Smooth muscle cell (in vitro differentiated cells): Measurements from ENCODE around the gene STXBP5. TPM values are rescaled to one million over a fixed set of nuclear protein-coding genes. Genes with fewer than 3 reads are reported as not detected.

Experiments used
- DNase-seq: peaks from one replicate; lab custom pipeline; 2025; ENCODE audit not compliant: unreplicated experiment; lab: John Stamatoyannopoulos, UW
- H2AFZ ChIP-seq: fragments of 200-600 bp; sonication (generic); 2 replicates; pipeline ENCODE4 v1.6.0; 2016; ENCODE audit warnings: antibody characterized with exemption, low read depth, mild to moderate bottlenecking
- H3F3A ChIP-seq: fragments of 200-600 bp; sonication (generic); 2 replicates; pipeline ENCODE4 v1.6.0; 2017; ENCODE audit warnings: antibody characterized with exemption, low read depth
- H3K27ac ChIP-seq: fragments of 200-600 bp; sonication (generic); 2 replicates; pipeline ENCODE4 v1.5.1; 2016; ENCODE audit warnings: low read depth, mild to moderate bottlenecking
- H3K27me3 ChIP-seq: fragments of 200-600 bp; sonication (generic); 2 replicates; pipeline ENCODE4 v1.6.1; 2016; ENCODE audit warnings: low read depth, mild to moderate bottlenecking
- H3K36me3 ChIP-seq: fragments of 200-600 bp; sonication (generic); 2 replicates; pipeline ENCODE4 v1.5.1; 2016; ENCODE audit warnings: low read depth
- H3K4me1 ChIP-seq: fragments of 200-600 bp; sonication (generic); 2 replicates; pipeline ENCODE4 v1.5.1; 2016; ENCODE audit warnings: low read depth
- H3K4me2 ChIP-seq: fragments of 200-600 bp; sonication (generic); 2 replicates; pipeline ENCODE4 v1.6.0; 2016; ENCODE audit warnings: mild to moderate bottlenecking
- H3K4me3 ChIP-seq: fragments of 200-600 bp; sonication (generic); 2 replicates; pipeline ENCODE4 v1.5.1; 2016; ENCODE audit warnings: mild to moderate bottlenecking
- H3K79me2 ChIP-seq: fragments of 200-600 bp; sonication (generic); 2 replicates; pipeline ENCODE4 v1.6.0; 2016; ENCODE audit warnings: low read depth, mild to moderate bottlenecking
- H3K9ac ChIP-seq: fragments of 200-600 bp; sonication (generic); 2 replicates; pipeline ENCODE4 v1.6.0; 2016; ENCODE audit warnings: low read depth
- H3K9me3 ChIP-seq: fragments of 200-600 bp; sonication (generic); replicated peaks from 2 replicates; pipeline ENCODE4 v1.5.1; 2016; ENCODE audit warnings: low read depth
- H4K20me1 ChIP-seq: fragments of 200-600 bp; sonication (generic); 2 replicates; pipeline ENCODE4 v1.6.0; 2016; ENCODE audit warnings: low read depth
- CTCF ChIP-seq: fragments of 200-600 bp; sonication (generic); IDR thresholded peaks from 2 replicates; pipeline ENCODE4 v1.5.1; 2017; ENCODE audit warnings: borderline replicate concordance, mild to moderate bottlenecking, antibody characterized with exemption; ENCODE audit not compliant: insufficient read depth, poor library complexity, severe bottlenecking
- WGBS: methylation state at CpG from one replicate; pipeline ENCODE4 v1.1.7; 2016; ENCODE audit warnings: low lambda C conversion rate; 5-methylcytosine and 5-hydroxymethylcytosine counted together
- polyA plus RNA-seq: library from polyadenylated mRNA; unstranded; fragments of >200 nt; fragmentation: Nextera tagmentation; extraction: Ambion mirVana; gene quantifications from 2 replicates; pipeline ENCODE4 v1.2.1, GENCODE V29; 2016
- total RNA-seq: library from RNA; depleted of rRNA; stranded (reverse); fragments of >200 nt; gene quantifications from 2 replicates; pipeline ENCODE4 v1.2.3, GENCODE V29; 2014

Gene STXBP5
- total and polyA plus RNA-seq, 2 experiments from 2014 or later = 8.8 to 25.2 TPM

GRCh38 chr6:147257760-147258159, 53.5 kb downstream of the STXBP5 start:
- H3K4me2 ChIP-seq = no peak overlapping the region
- no peak overlapping the region for H3K27ac ChIP-seq
- 72% methylated on average over 5 of the region's 5 CpGs for whole genome bisulfite sequencing
- H3K36me3 ChIP-seq = no peaks in the 10 kb centered on the region
- no peaks in the 10 kb centered on the region for H3K27me3 ChIP-seq
- no peak overlapping the region for H3K4me3 ChIP-seq
- no peak for DNase-seq
- no peaks in the 10 kb centered on the region for H4K20me1 ChIP-seq
- H3K9me3 ChIP-seq = no peaks in the 10 kb centered on the region
- H3K9ac ChIP-seq = no peak overlapping the region
- H3K4me1 ChIP-seq = peaks cover under 1% of the 10 kb centered on the region
- no peak overlapping the region for H2AFZ ChIP-seq
- TF ChIP-seq CTCF = no peak
- H3K79me2 ChIP-seq = no peaks in the 10 kb centered on the region
- no peaks in the 10 kb centered on the region for H3F3A ChIP-seq

- TF ChIP-seq CTCF = no peak
- Histone ChIP-seq H3K4me2 (no peak overlapping the region), H3K79me2 (no peaks in the 10 kb centered on the region), H3K36me3 (no peaks in the 10 kb centered on the region), H3K9ac (no peak overlapping the region), H3F3A (no peaks in the 10 kb centered on the region), H3K4me3 (no peak overlapping the region), H3K27ac (no peak overlapping the region), H3K9me3 (no peaks in the 10 kb centered on the region), H4K20me1 (no peaks in the 10 kb centered on the region), H2AFZ (no peak overlapping the region), H3K27me3 (no peaks in the 10 kb centered on the region), H3K4me1 (peaks cover 4% of the 10 kb centered on the region)
- WGBS = 100% methylated on average over 2 of the region's 2 CpGs
- no peak for DNase-seq
These were observed 55.9 kb downstream of the STXBP5 start for GRCh38 chr6:147260091-147260490.

GRCh38 chr6:147262946-147263345, 58.7 kb downstream of the STXBP5 start:
- no peaks in the 10 kb centered on the region for H3K79me2 ChIP-seq
- no peak for DNase-seq
- peaks cover 10% of the 10 kb centered on the region for H3K36me3 ChIP-seq
- no peaks in the 10 kb centered on the region for H3F3A ChIP-seq
- 66% methylated on average over 1 of the region's 1 CpG for WGBS
- H3K9me3 ChIP-seq = no peaks in the 10 kb centered on the region
- no peak overlapping the region for H3K9ac ChIP-seq
- no peaks in the 10 kb centered on the region for H3K27me3 ChIP-seq
- H3K27ac ChIP-seq = no peak overlapping the region
- H3K4me1 ChIP-seq = peaks cover 4% of the 10 kb centered on the region
- no peaks in the 10 kb centered on the region for H4K20me1 ChIP-seq
- no peak overlapping the region for H3K4me3 ChIP-seq
- no peak overlapping the region for H3K4me2 ChIP-seq
- H2AFZ ChIP-seq = no peak overlapping the region
- TF ChIP-seq CTCF = no peak

GRCh38 chr6:147266821-147267220, 62.6 kb downstream of the STXBP5 start:
- no peaks in the 10 kb centered on the region for H3K79me2 ChIP-seq
- no peak overlapping the region for H2AFZ ChIP-seq
- WGBS = 97% methylated on average over 3 of the region's 3 CpGs
- no peaks in the 10 kb centered on the region for H4K20me1 ChIP-seq
- peaks cover 10% of the 10 kb centered on the region for H3K36me3 ChIP-seq
- H3K4me3 ChIP-seq = no peak overlapping the region
- no peaks in the 10 kb centered on the region for H3F3A ChIP-seq
- H3K9me3 ChIP-seq = no peaks in the 10 kb centered on the region
- H3K27ac ChIP-seq = no peak overlapping the region
- DNase-seq = no peak
- no peaks in the 10 kb centered on the region for H3K27me3 ChIP-seq
- peaks cover 4% of the 10 kb centered on the region for H3K4me1 ChIP-seq
- no peak overlapping the region for H3K4me2 ChIP-seq
- TF ChIP-seq CTCF = no peak
- H3K9ac ChIP-seq = no peak overlapping the region
